Measurements from ENCODE around the gene DGKA. TPM values are rescaled to one million over a fixed set of nuclear protein-coding genes. Genes with fewer than 3 reads are reported as not detected.

Gene DGKA
- total and polyA plus RNA-seq, 2 donors from 2014 or later, result 13.2 to 68.2 TPM

GRCh38 chr12:55995366-55995765 is 64.4 kb downstream of the DGKA start:
- no peak for DNase-seq
- Histone ChIP-seq H3K9me3 (ENCODE audit: control insufficient read depth in 2 of 3, insufficient read depth in 1 of 3, low read length in 3 of 3) (no peaks in the 10 kb centered on the region), H3K36me3 (ENCODE audit: control insufficient read depth in 2 of 3, insufficient read depth in 3 of 3, low read length in 3 of 3) (peaks cover 9 to 36% (median 26%) of the 10 kb centered on the region in 3 donors), H3K27me3 (ENCODE audit: control insufficient read depth, insufficient read depth, low read length) (no peaks in the 10 kb centered on the region), H3K4me3 (ENCODE audit: low read length in 3 of 3) (no peak overlapping the region), H3K9ac (ENCODE audit: low read length in 3 of 3) (no peak overlapping the region), H3K4me1 (ENCODE audit: control insufficient read depth in 2 of 3, insufficient read depth in 2 of 3, low read depth in 1 of 3, low read length in 3 of 3) (peaks cover 0 to 5% (median 0%) of the 10 kb centered on the region in 3 donors), H3K27ac (ENCODE audit: low read depth in 2 of 2, low read length in 2 of 2) (no peak overlapping the region)
- no peak for TF ChIP-seq CTCF (IDR thresholded peaks at IDR 0.05; ENCODE audit: borderline replicate concordance, extremely low read depth, insufficient read depth)
- no peak for FAIRE-seq
- intact Hi-C loops (cut with DNase I), result no loop called here

GRCh38 chr12:55996201-55996714 is 65.3 kb downstream of the DGKA start:
- FAIRE-seq, result peak; percentile 52
- intact Hi-C loops (cut with DNase I), result no loop called here
- no peaks in the 10 kb centered on the region for H3K27me3 ChIP-seq (ENCODE audit: control insufficient read depth, insufficient read depth, low read length)

GRCh38 chr12:55996715-55997534 is 66.0 kb downstream of the DGKA start, which contains the start of gene SUOX:
TSS of gene SUOX (plus strand) at chr12:55997276. CDS start at chr12:56002222, 4,946 bp downstream.
- peak; percentile 97 for FAIRE-seq
- intact Hi-C loops (cut with DNase I), result no loop called here

More at GRCh38 chr12:55996201-55996714, 65.3 kb downstream of the DGKA start:
- peak overlapping the region; percentile 78 to 100 (median 98) for H3K4me3 ChIP-seq (ENCODE audit: low read length in 3 of 3)
- H3K9ac ChIP-seq (ENCODE audit: low read length in 3 of 3), result peak overlapping the region; percentile 27 to 100 (median 86)
- DNase-seq, result peak; percentile 56 to 88 (median 68)
- peaks cover 6 to 27% (median 17%) of the 10 kb centered on the region in 3 donors for H3K36me3 ChIP-seq (ENCODE audit: control insufficient read depth in 2 of 3, insufficient read depth in 3 of 3, low read length in 3 of 3)
- peak overlapping the region; percentile 92 to 94 for H3K27ac ChIP-seq (ENCODE audit: low read depth in 2 of 2, low read length in 2 of 2)
- H3K4me1 ChIP-seq (ENCODE audit: control insufficient read depth in 2 of 3, insufficient read depth in 2 of 3, low read depth in 1 of 3, low read length in 3 of 3), result peaks cover 0 to 5% (median 2%) of the 10 kb centered on the region in 3 donors
- TF ChIP-seq CTCF (IDR thresholded peaks at IDR 0.05; ENCODE audit: borderline replicate concordance, extremely low read depth, insufficient read depth), result peak; percentile 90
- no peaks in the 10 kb centered on the region for H3K9me3 ChIP-seq (ENCODE audit: control insufficient read depth in 2 of 3, insufficient read depth in 1 of 3, low read length in 3 of 3)

More at GRCh38 chr12:55996715-55997534, 66.0 kb downstream of the DGKA start, which contains the start of gene SUOX:
- TF ChIP-seq CTCF (IDR thresholded peaks at IDR 0.05; ENCODE audit: borderline replicate concordance, extremely low read depth, insufficient read depth), result no peak
- Histone ChIP-seq H3K27ac (ENCODE audit: low read depth in 2 of 2, low read length in 2 of 2) (peak within 1 kb of the TSS; percentile 92 to 94), H3K4me3 (ENCODE audit: low read length in 3 of 3) (peak within 1 kb of the TSS; percentile 78 to 100 (median 98)), H3K4me1 (ENCODE audit: control insufficient read depth in 2 of 3, insufficient read depth in 2 of 3, low read depth in 1 of 3, low read length in 3 of 3) (peaks cover 0 to 10% (median 5%) of the 10 kb centered on the region in 3 donors), H3K27me3 (ENCODE audit: control insufficient read depth, insufficient read depth, low read length) (no peaks in the 10 kb centered on the region), H3K36me3 (ENCODE audit: control insufficient read depth in 2 of 3, insufficient read depth in 3 of 3, low read length in 3 of 3) (peaks cover 4 to 23% (median 15%) of the 10 kb centered on the region in 3 donors), H3K9me3 (ENCODE audit: control insufficient read depth in 2 of 3, insufficient read depth in 1 of 3, low read length in 3 of 3) (no peaks in the 10 kb centered on the region), H3K9ac (ENCODE audit: low read length in 3 of 3) (peak within 1 kb of the TSS; percentile 86 to 100 (median 95))
- peak; percentile 97 to 99 (median 98) for DNase-seq

All from kidney (tissue), 14 donors.